GM18499 (cell line): Measurements from ENCODE around the gene GPT2.
A peak's percentile ranks its signal among the peaks of the same experiment; 100 is the strongest.

Experiments used
- ATAC-seq: cut with Tn5 transposase; IDR thresholded peaks from one replicate; pipeline ENCODE4 v1.9.1; 2021; ENCODE audit warnings: moderate number of reproducible peaks; ENCODE audit not compliant: insufficient read depth, unreplicated experiment

Gene GPT2

DNA sequence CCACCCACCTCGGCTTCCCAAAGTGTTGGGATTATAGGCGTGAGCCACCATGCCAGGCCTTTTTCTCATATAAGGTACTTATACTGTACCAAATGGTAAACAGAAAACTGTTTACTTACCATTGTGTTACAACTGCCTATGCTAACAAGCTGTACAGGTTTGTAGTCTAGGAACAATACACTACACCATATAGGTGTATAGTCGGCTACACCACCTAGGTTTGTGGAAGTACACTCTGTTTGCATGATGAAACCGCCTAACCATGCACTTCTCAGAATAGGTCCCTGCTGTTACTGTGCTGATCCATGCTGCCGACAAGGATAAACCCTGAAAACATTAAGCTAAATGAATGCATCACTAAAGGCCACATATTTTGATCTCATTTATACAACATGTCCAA lies 70.4 kb downstream of the GPT2 start:
- ATAC-seq = no peak

GRCh38 chr16:46961373-46962353 lies 77.5 kb downstream of the GPT2 start:
- no peak for ATAC-seq

DNA sequence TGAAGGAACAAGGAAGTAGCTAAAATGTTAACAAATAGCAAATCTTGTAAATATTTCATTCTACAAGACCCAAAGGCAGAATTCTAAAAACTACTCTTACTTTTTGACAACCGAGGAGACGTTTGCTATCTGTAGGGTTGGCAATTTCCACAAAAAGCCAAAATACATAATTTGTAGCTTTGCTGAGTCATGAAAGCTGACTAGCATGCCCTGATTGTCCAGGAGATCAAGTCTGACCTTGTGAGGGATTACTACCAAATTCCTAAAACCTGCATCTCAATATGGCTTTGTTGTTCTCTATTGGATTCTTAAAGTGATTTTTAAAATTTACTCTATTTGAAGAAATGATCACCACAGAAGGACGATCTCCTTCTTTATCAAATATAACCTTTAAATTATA lies 78.5 kb downstream of the GPT2 start:
- no peak for ATAC-seq

DNA sequence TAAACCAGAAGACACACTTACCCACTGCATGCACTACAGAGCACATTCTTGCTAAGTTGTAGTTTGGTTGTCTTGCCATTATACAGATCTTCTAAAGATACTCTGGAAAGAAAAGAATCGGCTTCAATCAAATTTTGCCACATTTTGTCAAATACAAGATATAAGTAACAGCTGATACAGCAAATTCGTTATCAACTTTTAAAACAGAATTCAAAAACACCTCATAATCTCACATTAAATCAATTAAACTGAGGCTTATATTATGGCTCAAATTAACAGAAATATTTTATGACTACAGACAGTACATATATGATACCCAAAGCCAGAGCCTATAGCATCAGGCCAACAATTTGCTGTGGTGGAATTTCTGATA lies 83.9 kb downstream of the GPT2 start:
- ATAC-seq = no peak

- no peak for ATAC-seq
Observed at GRCh38 chr16:46970089-46970488, 85.9 kb downstream of the GPT2 start.

DNA sequence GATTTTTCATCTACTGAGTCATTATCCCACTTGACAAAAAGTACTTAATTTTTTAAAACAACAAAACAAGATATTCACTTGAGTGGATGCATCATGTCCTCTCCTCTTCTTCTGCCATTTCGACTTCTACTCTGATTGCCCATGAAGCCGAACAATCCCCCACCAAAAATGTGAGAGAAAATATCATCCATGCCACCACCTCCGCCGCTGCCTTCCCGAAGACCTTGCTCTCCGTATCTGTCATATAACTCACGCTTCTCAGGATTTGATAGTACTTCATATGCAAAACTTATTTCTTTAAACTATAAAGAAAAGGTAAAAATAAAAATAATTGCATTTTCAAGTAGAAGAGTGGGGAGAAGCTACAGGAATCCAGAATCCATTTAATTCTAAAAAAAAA lies 87.1 kb downstream of the GPT2 start:
- no peak for ATAC-seq

- ATAC-seq = peak; percentile 13
Observed at GRCh38 chr16:46972429-46973206, 88.5 kb downstream of the GPT2 start.

DNA sequence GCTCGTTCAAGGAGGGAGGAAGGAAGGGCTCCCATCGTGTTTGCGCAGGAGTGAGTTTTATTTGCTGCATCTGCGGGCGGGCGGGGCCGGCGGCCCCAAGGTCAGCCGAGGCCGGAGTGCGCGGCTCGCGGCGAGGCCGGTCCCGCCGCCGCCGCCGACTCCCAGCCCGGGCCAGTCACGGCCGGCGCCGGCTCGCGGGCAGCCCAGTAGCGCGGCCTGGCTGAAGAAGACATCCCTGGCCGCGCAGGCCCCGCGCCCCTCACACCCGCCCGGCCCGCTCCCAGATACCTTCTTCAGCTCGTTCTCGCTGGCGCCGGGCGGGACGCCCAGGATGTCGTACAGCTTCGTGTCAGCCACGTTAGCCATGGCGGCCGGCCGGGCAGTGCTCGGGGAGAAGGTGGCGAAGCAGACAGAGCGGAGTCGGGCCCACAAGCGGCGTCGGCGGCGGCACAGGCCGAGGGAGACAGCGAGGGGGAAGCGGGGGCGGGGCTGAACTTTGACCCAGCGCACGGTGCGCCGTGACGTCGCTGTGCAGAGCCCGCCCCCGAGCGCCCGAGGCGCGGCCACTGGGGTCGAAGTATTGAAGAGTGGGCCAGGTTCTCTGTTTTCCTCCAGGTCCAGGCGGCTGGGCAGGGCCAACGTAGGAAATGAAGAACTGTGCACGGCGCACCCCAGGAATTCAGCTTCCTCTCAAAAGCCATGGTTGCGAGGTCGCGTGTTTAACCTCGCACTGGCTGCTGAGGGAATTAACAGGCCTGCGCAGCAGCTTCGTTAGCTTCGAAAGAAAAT lies 89.2 kb downstream of the GPT2 start, which contains the start of gene DNAJA2:
Gene DNAJA2 (minus strand): TSS at position 468 of the 789 bp plus-strand sequence. CDS start 102 bp downstream, at position 366.
- ATAC-seq = peak; percentile 48

DNA sequence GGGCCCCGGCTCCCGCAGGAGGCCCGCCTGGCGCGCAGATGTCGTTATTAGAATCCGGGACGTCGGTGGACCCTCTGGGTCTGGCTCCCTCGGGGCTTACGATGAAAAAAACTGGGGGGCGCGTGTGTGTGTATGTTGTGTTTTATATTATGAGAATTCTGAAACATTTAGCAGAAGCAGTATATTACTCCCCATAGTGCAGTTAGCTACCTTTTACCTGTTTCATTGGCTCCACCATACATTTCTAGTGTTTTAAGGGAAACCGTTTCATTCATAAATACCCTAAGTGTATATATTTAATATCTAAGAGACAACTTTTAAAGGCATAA lies 89.8 kb downstream of the GPT2 start:
- no peak for ATAC-seq

DNA sequence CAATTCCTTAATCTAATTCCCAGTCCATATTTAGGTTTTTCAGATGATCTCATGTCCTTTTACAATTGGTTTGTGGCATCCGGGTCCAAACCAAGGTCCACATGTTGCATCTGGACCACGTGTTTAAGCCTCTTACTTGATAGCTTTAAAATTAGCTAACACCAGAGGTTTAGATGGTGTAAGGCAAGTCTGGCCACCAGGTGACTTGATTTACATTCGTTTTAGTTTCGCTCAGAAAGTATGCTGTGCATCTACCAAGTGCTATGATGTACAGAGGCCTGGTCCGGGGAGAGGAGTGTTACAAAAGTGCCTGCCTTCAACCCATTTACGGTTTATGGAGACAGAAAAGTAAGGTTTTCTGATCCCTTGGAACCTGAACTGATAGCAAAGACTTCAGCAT lies 90.2 kb downstream of the GPT2 start:
- no peak for ATAC-seq

- ATAC-seq = no peak
Observed at GRCh38 chr16:46975165-46975564, 91.0 kb downstream of the GPT2 start.

- ATAC-seq = no peak
Observed at GRCh38 chr16:46975908-46976470, 91.8 kb downstream of the GPT2 start.

DNA sequence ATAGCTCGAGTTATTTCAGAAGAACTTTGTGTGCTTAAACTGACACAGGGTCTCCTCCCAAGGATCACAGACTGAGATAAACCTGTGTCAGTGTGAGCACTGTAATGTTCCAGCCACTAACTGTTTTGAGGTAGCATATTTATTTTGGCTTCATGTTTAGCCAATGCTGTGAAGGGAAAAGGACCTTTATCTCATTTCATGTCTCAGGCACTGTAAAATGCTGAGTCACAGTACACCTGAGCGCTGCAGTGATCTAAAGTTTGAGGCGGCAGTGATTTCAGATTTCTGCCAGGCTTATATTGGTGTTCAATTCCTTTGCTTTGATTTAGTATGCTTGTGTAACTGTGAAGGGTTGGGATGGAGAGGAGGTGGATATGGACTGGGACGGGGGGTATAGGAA lies 92.4 kb downstream of the GPT2 start:
- no peak for ATAC-seq
